ENCODE results near the gene CCIN. TPM values are rescaled to one million over a fixed set of nuclear protein-coding genes. Genes with fewer than 3 reads are reported as not detected.

CCIN gene
- total RNA-seq, 1 experiment from 2014 or later = 0.13 TPM

- H3K9me3 ChIP-seq (ENCODE audit: control insufficient read depth, insufficient read depth, low read depth, low read length) = no peaks in the 10 kb centered on the region; the same call in 1 of the 2 replicates
- intact Hi-C loops (cut with micrococcal nuclease; ENCODE audit: unreplicated experiment) (no loop called here), in situ Hi-C loops (cut with HindIII; ENCODE audit: low pct_unique_long_range_greater_than_20kb, low sequenced_read_pairs) (no loop called here)
- TF ChIP-seq POLR2AphosphoS5 (IDR thresholded peaks at IDR 0.05; ENCODE audit: low read depth, low read length) = no peak
- no peak for TF ChIP-seq SIN3A (IDR thresholded peaks at IDR 0.05; ENCODE audit: borderline replicate concordance, insufficient read depth, low read depth, low read length)
- TF ChIP-seq, protein P1, sequence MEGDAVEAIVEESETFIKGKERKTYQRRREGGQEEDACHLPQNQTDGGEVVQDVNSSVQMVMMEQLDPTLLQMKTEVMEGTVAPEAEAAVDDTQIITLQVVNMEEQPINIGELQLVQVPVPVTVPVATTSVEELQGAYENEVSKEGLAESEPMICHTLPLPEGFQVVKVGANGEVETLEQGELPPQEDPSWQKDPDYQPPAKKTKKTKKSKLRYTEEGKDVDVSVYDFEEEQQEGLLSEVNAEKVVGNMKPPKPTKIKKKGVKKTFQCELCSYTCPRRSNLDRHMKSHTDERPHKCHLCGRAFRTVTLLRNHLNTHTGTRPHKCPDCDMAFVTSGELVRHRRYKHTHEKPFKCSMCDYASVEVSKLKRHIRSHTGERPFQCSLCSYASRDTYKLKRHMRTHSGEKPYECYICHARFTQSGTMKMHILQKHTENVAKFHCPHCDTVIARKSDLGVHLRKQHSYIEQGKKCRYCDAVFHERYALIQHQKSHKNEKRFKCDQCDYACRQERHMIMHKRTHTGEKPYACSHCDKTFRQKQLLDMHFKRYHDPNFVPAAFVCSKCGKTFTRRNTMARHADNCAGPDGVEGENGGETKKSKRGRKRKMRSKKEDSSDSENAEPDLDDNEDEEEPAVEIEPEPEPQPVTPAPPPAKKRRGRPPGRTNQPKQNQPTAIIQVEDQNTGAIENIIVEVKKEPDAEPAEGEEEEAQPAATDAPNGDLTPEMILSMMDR (IDR thresholded peaks at IDR 0.05) = no peak
- no peak for TF ChIP-seq TCF7L2 (IDR thresholded peaks at IDR 0.05; ENCODE audit: low read depth, low read length)
- no peak for TF ChIP-seq REST (IDR thresholded peaks at IDR 0.05; ENCODE audit: insufficient read depth in 1 of 2, low read depth in 2 of 2, low read length in 1 of 2)
- H3K4me3 ChIP-seq (ENCODE audit: low read depth in 2 of 2, low read length in 2 of 2) = no peak overlapping the region
- DNase-seq (ENCODE audit: low read depth, low spot score) = no peak
- ATAC-seq = no peak
- ChIA-PET POLR2A (no interaction called here), CTCF (interaction anchor here (1.0 kb wide), 1 partner anchor 55 kb away, joined by 3 read pairs; no protein-coding TSS in a partner anchor)
- 0 out of 2 replicates have a peak, but pooled peaks cover 6% of the 10 kb centered on the region for H3K4me1 ChIP-seq (ENCODE audit: control insufficient read depth, insufficient read depth, low read length)
- H3K27me3 ChIP-seq (ENCODE audit: control insufficient read depth, insufficient read depth, low read length) = no peaks in the 10 kb centered on the region
- no peaks in the 10 kb centered on the region for H3K36me3 ChIP-seq (ENCODE audit: control insufficient read depth, insufficient read depth, low read length)
- no TSS peak for BruUV-seq (replicated peaks)
- no peak overlapping the region for H3K27ac ChIP-seq (ENCODE audit: low read length)
Measured at GRCh38 chr9:36156116-36156515, 13.1 kb upstream of the CCIN start.

GRCh38 chr9:36158122-36158521 lies 11.1 kb upstream of the CCIN start:
- intact Hi-C loops (cut with micrococcal nuclease; ENCODE audit: unreplicated experiment) = no loop called here
- no peaks in the 10 kb centered on the region for H3K27me3 ChIP-seq (ENCODE audit: control insufficient read depth, insufficient read depth, low read length)
- in situ Hi-C loops (cut with HindIII; ENCODE audit: low pct_unique_long_range_greater_than_20kb, low sequenced_read_pairs) = no loop called here
- DNase-seq (ENCODE audit: low read depth, low spot score) (no peak), ATAC-seq (no peak)
- no peaks in the 10 kb centered on the region; the same call in 1 of the 2 replicates for H3K9me3 ChIP-seq (ENCODE audit: control insufficient read depth, insufficient read depth, low read depth, low read length)
- TF ChIP-seq REST (IDR thresholded peaks at IDR 0.05; ENCODE audit: insufficient read depth in 1 of 2, low read depth in 2 of 2, low read length in 1 of 2) = no peak
- TF ChIP-seq, protein P1 (IDR thresholded peaks at IDR 0.05) = no peak
- no peak for TF ChIP-seq TCF7L2 (IDR thresholded peaks at IDR 0.05; ENCODE audit: low read depth, low read length)
- TF ChIP-seq SIN3A (IDR thresholded peaks at IDR 0.05; ENCODE audit: borderline replicate concordance, insufficient read depth, low read depth, low read length) = no peak
- no peak for TF ChIP-seq POLR2AphosphoS5 (IDR thresholded peaks at IDR 0.05; ENCODE audit: low read depth, low read length)
- no peaks in the 10 kb centered on the region for H3K36me3 ChIP-seq (ENCODE audit: control insufficient read depth, insufficient read depth, low read length)
- no TSS peak for BruUV-seq (replicated peaks)
- POLR2A ChIA-PET = no interaction called here
- no peak overlapping the region for H3K4me3 ChIP-seq (ENCODE audit: low read depth in 2 of 2, low read length in 2 of 2)
- 0 out of 2 replicates have a peak, but pooled peaks cover 9% of the 10 kb centered on the region for H3K4me1 ChIP-seq (ENCODE audit: control insufficient read depth, insufficient read depth, low read length)
- no peak overlapping the region for H3K27ac ChIP-seq (ENCODE audit: low read length)
- CTCF ChIA-PET = no interaction called here

All from Panc1 (cell line).